ENCODE results near the gene SH3BP1. TPM values are rescaled to one million over a fixed set of nuclear protein-coding genes. Genes with fewer than 3 reads are reported as not detected.

Gene SH3BP1
- polyA plus RNA-seq, 1 donor from 2014 or later = 0.63 TPM

DNA sequence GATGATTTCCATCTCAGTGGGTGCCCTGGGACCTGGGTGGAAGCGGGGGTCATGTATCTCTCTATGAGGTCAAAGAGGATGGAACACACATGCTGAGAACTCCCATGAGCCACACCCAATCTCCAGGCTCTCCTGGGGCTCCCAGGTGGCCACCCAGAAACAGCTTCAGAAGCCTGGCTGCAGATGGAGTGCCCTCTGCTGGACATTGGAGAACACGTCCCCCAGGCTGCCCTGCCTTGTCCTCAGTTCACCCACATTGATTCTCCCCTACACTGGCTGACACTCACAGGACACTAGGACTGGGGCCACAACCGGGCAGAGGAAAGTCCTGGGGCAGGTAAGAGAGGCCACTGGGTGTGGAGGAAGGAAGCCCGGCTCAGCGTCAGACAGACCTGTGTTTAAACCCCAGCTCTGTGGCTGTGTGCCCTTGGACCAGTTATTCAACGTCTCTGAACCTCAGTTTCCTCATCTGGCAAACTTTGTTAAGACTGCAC is 42.1 kb downstream of the SH3BP1 start:
- H3K27ac ChIP-seq (ENCODE audit: low read length) = no peak overlapping the region
- H2AFZ ChIP-seq (ENCODE audit: low read depth, low read length) = no peak overlapping the region
- H3F3A ChIP-seq (ENCODE audit: insufficient read depth, low read length, poor library complexity, severe bottlenecking) = no peaks in the 10 kb centered on the region
- H4K20me1 ChIP-seq (ENCODE audit: insufficient read depth) = no peaks in the 10 kb centered on the region
- no peaks in the 10 kb centered on the region for H3K9me2 ChIP-seq (ENCODE audit: insufficient read depth, low read length)
- H3K4me2 ChIP-seq (ENCODE audit: low read length) = no peak overlapping the region
- no peak overlapping the region for H3K4me3 ChIP-seq (ENCODE audit: low read length)
- H3K79me2 ChIP-seq (replicated peaks; ENCODE audit: insufficient read depth, low read length) = peaks cover 2% of the 10 kb centered on the region
- no peaks in the 10 kb centered on the region for H3K36me3 ChIP-seq (ENCODE audit: insufficient read depth, low read length)
- H3K9ac ChIP-seq (ENCODE audit: low read length) = no peak overlapping the region
- TF ChIP-seq, protein P1, sequence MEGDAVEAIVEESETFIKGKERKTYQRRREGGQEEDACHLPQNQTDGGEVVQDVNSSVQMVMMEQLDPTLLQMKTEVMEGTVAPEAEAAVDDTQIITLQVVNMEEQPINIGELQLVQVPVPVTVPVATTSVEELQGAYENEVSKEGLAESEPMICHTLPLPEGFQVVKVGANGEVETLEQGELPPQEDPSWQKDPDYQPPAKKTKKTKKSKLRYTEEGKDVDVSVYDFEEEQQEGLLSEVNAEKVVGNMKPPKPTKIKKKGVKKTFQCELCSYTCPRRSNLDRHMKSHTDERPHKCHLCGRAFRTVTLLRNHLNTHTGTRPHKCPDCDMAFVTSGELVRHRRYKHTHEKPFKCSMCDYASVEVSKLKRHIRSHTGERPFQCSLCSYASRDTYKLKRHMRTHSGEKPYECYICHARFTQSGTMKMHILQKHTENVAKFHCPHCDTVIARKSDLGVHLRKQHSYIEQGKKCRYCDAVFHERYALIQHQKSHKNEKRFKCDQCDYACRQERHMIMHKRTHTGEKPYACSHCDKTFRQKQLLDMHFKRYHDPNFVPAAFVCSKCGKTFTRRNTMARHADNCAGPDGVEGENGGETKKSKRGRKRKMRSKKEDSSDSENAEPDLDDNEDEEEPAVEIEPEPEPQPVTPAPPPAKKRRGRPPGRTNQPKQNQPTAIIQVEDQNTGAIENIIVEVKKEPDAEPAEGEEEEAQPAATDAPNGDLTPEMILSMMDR (IDR thresholded peaks at IDR 0.05; ENCODE audit: poor library complexity, severe bottlenecking) = peak; percentile 52
- TF ChIP-seq TAF1 (IDR thresholded peaks at IDR 0.05; ENCODE audit: low read depth) (no peak), SMC3 (conservative IDR thresholded peaks at IDR 0.05; ENCODE audit: poor library complexity) (peak; percentile 44), POLR2AphosphoS5 (IDR thresholded peaks at IDR 0.05) (no peak), EZH2 (IDR thresholded peaks at IDR 0.05; ENCODE audit: borderline replicate concordance, insufficient read depth, low read length, poor library complexity, severe bottlenecking) (no peak)
- TF ChIP-seq, protein P2, sequence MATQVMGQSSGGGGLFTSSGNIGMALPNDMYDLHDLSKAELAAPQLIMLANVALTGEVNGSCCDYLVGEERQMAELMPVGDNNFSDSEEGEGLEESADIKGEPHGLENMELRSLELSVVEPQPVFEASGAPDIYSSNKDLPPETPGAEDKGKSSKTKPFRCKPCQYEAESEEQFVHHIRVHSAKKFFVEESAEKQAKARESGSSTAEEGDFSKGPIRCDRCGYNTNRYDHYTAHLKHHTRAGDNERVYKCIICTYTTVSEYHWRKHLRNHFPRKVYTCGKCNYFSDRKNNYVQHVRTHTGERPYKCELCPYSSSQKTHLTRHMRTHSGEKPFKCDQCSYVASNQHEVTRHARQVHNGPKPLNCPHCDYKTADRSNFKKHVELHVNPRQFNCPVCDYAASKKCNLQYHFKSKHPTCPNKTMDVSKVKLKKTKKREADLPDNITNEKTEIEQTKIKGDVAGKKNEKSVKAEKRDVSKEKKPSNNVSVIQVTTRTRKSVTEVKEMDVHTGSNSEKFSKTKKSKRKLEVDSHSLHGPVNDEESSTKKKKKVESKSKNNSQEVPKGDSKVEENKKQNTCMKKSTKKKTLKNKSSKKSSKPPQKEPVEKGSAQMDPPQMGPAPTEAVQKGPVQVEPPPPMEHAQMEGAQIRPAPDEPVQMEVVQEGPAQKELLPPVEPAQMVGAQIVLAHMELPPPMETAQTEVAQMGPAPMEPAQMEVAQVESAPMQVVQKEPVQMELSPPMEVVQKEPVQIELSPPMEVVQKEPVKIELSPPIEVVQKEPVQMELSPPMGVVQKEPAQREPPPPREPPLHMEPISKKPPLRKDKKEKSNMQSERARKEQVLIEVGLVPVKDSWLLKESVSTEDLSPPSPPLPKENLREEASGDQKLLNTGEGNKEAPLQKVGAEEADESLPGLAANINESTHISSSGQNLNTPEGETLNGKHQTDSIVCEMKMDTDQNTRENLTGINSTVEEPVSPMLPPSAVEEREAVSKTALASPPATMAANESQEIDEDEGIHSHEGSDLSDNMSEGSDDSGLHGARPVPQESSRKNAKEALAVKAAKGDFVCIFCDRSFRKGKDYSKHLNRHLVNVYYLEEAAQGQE (IDR thresholded peaks at IDR 0.05; ENCODE audit: borderline replicate concordance) = no peak
- H3K9me3 ChIP-seq (ENCODE audit: low read length) = no peaks in the 10 kb centered on the region
- no peaks in the 10 kb centered on the region for H3K27me3 ChIP-seq (ENCODE audit: insufficient read depth, low read depth, low read length)

DNA sequence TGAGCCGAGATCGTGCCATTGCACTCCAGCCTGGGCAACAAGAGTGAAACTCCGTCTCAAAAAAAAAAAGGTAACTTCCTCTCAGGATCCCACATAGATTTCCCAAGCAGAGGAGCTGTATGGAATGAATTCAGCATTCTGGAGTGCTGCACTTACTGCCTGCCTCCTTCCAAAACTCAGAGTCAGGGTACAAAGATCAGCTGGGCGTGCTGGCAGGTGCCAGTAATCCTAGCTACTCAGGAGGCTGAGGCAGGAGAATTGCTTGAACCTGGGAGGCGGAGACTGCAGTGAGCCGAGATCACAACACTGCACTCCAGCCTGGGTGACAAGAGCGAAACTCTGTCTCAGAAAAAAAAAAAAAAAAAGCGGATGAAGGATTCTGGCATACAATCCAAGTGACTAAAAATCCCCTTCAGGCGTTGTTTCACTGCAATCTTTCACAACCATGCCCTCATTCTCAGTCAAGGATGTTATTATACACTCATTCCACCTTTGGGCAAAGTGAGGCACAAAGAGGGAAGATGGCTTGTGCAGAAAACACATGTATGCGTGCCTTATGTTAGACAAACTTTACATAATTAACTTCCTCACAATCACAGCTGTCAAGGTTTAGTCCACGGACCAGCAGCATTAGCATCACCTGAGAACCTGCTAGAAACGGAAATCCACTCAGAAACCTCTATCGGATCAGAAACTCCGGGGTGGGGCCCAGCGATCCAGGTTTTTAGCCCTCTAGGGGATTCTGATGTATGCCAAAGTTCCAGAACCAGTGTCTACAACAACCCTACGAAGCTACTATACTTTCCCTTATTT is 45.5 kb downstream of the SH3BP1 start:
- TF ChIP-seq POLR2AphosphoS5 (IDR thresholded peaks at IDR 0.05) (no peak), RAD21 (conservative IDR thresholded peaks at IDR 0.05) (no peak), TAF1 (IDR thresholded peaks at IDR 0.05; ENCODE audit: low read depth) (no peak), EP300 (conservative IDR thresholded peaks at IDR 0.05; ENCODE audit: poor library complexity, severe bottlenecking) (no peak), EZH2 (IDR thresholded peaks at IDR 0.05; ENCODE audit: borderline replicate concordance, insufficient read depth, low read length, poor library complexity, severe bottlenecking) (no peak), SMC3 (conservative IDR thresholded peaks at IDR 0.05; ENCODE audit: poor library complexity) (no peak), MXI1 (conservative IDR thresholded peaks at IDR 0.05; ENCODE audit: poor library complexity, severe bottlenecking) (no peak)
- TF ChIP-seq, protein P2 (IDR thresholded peaks at IDR 0.05; ENCODE audit: borderline replicate concordance) = no peak
- TF ChIP-seq, protein P1 (IDR thresholded peaks at IDR 0.05; ENCODE audit: poor library complexity, severe bottlenecking) = no peak

More for the DNA sequence above, 45.5 kb downstream of the SH3BP1 start:
- Histone ChIP-seq H3K4me2 (ENCODE audit: low read length) (no peak overlapping the region), H3K79me2 (replicated peaks; ENCODE audit: insufficient read depth, low read length) (peaks cover 6% of the 10 kb centered on the region), H3K4me3 (ENCODE audit: low read length) (no peak overlapping the region), H2AFZ (ENCODE audit: low read depth, low read length) (peak overlapping the region; percentile 14), H3K27me3 (ENCODE audit: insufficient read depth, low read depth, low read length) (no peaks in the 10 kb centered on the region), H3K36me3 (ENCODE audit: insufficient read depth, low read length) (no peaks in the 10 kb centered on the region), H3F3A (ENCODE audit: insufficient read depth, low read length, poor library complexity, severe bottlenecking) (no peaks in the 10 kb centered on the region), H3K9me3 (ENCODE audit: low read length) (no peaks in the 10 kb centered on the region), H3K27ac (ENCODE audit: low read length) (no peak overlapping the region), H3K9ac (ENCODE audit: low read length) (no peak overlapping the region), H3K9me2 (ENCODE audit: insufficient read depth, low read length) (no peaks in the 10 kb centered on the region), H4K20me1 (ENCODE audit: insufficient read depth) (no peaks in the 10 kb centered on the region)

Measured in neural cell (in vitro differentiated cells).